Activated CD4-positive, alpha-beta T cell treated with anti-CD3 and anti-CD28 coated beads for 48 hours (primary cell): Measurements from ENCODE around the gene NUAK2.
"Not testable (repeated sequence)": the region's sequence is repeated elsewhere in the genome, so short reads cannot be mapped to it uniquely, and the experiment has no call there.

Source experiments
- DNase-seq: peaks from one replicate; pipeline ENCODE4 v3.0.0-alpha.2; 2020

Gene NUAK2

DNA sequence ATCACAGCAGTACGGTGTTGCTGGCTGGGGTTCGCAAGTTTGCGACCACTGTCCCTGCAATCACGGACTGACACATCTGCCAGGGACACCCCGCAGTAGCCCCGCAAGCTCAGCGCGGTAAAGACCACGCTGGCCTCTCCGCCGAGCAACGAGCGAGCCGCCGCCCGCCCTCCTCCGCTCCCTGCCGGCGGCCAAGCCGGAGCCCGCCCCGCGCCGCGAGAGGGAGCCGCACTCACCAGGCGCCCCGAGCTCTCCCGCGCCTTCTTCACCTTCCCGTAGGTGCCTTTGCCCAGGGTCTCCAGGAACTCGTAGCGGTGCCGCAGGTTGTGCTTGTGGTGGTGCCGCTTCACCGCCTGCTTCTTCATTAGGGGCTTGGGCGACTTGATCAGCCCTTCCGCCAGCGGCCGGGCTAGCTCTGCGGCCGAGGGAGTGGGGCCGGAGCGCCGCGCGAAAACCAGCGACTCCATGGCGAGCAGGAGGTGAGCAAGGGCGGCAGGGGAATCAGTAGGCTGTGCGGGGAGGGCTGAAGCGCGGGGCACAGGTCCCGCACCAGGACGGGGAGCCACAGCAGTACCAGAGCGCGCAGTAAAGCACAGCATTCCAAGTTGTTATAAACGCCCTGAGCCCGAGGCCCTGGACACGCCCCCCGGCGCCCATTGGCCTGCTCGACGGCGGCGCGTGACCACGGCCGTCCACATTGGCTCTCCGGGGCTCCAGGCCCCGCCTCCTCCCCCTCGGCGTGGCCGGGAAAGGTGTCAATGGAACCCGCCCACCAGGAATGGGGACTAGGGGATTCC, at the start of gene NUAK2:
NUAK2 (minus strand) TSS at position 584 of the 797 bp plus-strand sequence; CDS start at position 467, 117 bp downstream.
- DNase-seq: peak; percentile 87

DNA sequence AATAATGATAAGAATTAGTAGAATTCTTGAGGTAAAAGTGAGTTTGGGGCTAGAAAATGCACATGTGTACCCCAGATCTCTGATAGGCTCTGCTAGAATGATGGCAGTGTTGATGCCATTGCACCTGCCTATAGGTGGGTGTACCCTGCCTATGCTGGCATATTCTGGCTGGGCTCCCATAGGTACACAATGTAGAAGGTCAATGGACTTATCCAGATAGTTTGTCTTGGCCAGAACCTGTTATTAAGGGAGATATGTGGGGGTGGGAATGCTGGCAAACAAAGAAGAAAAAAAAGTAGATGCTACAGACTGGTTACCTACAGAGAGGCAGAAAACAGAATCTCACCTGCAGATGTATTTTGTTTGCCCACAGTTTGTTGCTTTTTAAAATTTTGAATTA, 49.2 kb upstream of the NUAK2 start:
- no peak for DNase-seq

DNA sequence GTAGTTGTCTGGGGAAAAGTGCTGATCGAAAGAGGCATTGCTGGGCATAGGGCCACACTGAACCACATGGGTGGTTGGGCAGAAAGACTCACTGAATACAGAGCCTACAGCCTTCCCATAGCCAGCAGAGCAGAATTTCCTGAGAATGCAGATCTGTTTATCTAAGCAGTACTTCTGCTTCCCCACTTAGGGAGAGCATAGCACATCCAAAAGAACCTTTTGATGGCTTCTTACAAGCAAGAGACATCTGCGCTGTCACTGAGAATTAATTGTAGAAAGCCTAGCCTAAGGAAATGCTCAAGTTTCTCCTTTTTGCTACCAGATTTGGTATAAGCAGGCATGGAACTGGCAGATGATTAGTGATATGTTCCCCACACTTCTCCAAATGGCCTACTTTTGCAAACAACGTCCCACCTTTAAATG, 48.2 kb upstream of the NUAK2 start:
- no peak for DNase-seq

DNA sequence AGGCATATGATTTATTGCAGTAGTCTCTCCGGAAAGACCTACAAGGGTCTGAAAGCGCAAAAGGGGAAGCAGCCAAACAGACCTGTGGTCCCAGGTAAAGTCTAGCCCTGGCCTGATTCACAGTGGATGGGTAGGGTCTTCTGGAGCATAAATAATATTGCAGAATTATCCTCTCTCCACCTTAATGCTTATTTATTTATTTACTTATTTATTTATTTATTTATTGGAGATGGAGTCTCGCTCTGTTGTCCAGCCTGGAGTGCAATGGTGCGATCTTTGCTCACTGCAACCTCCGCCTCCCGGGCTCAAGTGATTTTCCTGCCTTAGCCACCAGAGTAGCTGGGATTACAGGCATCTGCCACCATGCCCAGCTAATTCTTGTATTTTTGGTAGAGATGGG, 46.9 kb upstream of the NUAK2 start:
- DNase-seq: no peak

DNA sequence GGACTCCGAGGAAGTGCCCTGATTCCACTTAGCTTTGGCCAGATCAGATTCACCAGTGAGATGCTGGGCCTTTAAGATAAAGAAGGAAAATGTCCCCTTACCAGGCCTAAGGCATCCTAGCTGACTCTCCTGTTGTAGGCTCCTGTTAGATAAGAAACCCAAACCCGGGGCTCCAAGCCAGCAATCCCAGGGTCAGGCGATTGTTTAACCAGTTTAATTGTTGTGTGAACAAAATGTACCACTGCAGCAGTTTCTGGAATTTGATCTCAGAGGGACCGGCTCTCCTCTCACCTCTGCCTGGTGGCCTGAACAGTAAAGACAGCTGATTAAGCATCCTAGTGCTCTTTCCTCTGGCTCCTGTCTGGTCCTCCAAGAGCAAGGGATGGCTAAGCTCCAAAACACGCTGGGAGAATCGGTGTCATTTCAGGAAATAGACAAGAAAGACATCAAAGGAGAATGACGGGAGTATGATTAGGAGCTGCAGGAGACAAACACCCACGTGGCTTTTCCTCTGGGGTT, 44.5 kb upstream of the NUAK2 start:
- DNase-seq: no peak

DNA sequence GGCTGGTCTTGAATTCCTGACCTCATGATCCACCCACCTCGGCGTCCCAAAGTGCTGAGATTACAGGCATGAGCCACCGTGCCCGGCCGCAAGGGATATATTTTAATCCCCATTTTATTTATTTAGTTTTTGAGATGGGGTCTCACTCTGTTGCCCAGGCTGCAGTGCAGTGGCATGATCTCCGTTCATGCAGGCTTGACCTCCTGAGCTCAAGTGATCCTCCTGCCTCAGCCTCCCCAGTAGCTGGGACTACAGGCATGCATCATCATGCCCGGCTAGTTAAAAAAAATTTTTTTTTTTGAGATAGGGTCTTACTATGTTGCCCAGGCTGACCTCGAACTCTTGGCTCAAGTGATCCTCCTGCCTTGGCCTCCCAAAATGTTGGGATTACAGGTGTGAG, 43.5 kb upstream of the NUAK2 start:
- DNase-seq: not testable (repeated sequence)

DNA sequence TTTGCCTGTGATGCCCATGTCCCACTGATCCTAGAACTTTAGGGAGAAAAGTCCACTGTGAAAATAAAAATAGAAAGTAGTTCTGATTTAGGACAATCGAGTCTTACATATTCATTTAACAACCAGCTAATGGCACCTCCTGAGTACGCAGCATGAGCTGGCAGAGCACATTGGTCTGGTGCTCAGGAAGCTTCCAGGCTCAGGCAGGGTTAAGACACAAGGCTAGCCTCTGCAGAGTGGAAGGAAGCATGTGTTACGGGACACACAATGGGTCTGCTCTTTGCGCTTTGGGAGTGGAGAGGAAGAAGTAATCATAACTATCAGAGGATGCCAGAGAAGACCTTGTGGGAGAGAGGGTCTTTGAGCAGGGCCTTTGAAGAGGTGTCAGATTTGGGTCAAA, 39.3 kb upstream of the NUAK2 start:
- no peak for DNase-seq

DNA sequence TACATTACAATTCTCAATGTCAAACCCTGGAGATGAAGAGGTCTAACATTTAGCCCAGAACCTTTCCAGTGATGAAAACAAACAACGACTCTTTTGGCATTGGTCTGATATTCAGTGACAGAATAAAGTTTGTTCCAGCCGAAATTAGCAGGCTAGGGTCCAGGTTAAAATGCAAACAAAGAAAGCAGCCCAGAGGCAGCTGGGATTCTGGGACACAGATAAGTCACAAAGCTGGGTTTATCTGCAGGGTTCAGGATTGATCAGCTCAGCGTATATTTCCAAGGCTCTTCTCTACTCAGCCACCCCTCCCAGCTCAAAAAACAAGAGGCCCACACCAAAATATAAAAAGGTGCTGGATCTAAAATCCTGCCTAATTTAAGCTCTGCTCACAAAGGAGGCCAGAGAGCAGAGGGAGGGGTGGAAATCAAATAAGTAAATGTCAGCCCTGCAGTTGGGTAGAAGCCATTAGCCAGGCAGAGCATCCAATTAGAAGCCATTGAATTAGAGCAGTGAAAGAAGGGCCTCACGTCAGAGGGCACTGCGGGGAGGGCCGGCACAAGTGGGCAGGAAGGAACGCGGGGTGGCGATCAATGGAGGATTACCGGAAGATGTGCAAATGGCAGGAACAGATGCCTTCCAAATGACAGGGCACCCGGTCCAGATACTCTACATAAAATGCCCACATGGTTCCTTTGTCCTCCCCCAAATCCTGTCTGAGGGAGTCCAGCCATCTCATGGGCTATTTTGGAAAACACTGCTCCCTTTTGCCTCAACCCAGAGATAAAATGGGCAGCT, 38.4 kb upstream of the NUAK2 start:
- DNase-seq: no peak

DNA sequence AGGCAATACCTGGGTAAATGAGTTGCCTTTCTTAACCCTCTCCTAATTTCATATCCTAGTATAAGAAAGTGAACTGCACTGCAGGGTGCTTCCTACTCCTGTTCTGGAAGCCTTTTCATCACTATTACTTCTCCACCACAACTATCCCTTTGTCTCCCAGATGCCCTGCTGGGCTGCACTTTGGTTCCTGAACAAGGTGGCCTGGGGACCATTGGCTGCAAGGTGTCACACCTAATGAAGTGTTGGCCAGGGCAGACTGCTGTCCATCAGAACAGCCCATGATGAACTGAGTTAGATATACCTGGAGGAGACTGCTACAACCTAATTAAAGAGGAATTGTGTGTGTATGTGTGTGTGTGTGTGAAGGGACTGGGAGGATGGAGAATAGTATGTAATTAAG, 37.0 kb upstream of the NUAK2 start:
- no peak for DNase-seq

DNA sequence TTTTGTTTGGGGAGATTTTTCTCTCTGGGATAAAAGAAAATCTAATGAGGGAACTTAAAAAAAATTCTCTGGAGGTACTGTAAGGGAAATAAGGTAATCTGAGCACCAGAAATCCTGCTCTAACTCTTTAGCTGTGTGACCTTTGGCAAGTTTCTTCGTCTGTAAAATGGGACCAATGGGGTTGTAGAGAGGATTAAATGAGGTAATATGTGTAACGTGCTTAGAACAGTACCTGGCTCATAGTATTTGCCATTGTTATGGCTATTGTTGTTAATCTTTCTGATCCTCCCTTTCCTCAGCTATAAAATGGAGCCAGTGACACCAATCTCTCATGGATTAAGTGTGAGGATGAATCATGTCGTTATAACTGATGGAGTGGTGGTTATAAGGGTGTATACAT, 36.0 kb upstream of the NUAK2 start:
- no peak for DNase-seq

DNA sequence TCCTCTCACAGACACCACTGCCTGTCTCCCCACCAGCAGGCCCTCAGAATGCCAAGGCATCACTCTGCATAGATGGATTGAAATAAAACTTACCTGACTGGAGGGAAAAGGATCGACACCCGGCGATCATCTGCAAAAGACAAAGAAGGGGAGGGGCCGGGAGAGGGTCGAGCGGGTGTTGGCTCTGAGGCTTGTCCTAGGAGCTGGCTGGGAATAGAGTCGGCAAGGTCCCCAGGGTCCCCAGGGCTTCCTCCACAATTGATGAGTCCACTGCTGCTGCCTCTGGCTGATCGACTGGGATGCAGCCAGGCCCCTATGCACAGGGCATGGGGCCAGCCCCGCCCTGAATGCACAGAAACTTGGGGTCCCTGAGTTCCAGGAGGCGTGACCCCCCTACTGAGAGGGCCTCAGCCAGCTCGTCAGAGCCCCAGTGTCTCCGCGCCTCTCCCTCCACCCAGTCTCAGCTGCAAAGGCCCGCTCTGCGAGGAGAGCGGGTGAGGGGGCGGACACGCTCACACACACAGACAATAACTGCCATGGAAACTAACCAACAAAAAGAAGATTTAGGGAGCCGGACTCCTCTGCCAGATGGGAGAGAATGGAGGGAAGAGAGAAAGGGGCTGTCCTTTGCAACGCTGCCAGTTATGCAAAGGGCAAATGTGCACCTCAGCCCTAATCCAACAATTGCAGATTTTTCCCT, 35.0 kb upstream of the NUAK2 start, which contains the start of gene KLHDC8A:
KLHDC8A (minus strand) TSS at position 483 of the 700 bp plus-strand sequence. CDS start 13,318 bp downstream, outside the sequence.
- no peak for DNase-seq

DNA sequence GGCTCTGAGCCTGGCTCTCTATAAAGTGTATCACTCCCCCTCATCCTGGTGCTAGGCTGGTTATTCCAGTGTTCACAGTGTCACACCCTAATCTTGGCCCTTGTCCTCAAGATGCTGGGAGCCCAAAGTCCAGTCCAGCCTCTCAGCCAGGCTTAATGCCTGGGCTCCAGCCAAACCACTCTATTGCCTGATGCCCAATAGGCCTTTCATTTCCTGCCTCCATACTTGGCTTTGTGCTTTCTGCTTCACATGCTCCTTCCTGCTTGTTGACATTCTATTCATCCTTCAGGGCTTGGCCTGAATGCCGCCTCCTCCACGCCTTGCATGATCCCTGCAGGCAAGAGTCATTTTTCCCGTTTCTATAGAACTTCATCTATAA, 33.5 kb upstream of the NUAK2 start:
- DNase-seq: no peak

DNA sequence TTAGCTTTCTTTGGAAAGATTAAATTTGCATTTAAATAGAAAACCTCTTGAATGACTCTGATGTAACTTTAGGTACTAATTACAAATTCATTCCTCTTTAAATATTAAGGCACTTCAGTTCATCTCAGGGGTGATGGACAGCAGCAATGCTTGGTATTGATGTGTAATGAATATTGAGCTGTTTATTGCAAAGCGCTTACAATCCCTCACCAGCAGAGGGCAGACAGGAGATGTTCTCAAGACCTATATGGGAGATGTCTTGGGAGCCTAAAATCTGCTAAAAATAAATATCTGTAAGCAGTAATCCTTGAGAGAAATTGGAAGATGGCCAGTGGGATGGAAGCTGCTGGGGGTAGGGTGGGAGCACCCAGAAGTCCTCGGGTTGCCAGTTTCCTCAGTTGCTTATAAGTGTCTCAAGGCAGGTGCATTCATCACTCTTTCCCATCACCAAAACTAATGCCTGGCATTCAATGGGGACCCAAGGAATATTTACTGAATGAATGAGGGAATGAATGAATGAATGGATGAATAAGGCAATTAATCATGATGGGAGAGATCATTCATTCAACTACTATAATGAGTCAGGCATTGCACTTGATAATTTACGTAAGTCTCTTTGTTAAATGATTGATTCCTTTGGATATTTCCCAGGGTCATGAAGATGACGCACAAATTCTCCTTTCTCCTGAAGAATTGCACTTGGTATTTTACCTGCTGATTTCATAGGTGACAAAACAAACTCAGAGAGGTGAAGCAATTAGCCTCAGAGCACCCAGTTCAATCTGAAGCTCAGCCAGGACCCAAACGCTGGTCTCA, 32.9 kb upstream of the NUAK2 start:
- peak; percentile 72 for DNase-seq

DNA sequence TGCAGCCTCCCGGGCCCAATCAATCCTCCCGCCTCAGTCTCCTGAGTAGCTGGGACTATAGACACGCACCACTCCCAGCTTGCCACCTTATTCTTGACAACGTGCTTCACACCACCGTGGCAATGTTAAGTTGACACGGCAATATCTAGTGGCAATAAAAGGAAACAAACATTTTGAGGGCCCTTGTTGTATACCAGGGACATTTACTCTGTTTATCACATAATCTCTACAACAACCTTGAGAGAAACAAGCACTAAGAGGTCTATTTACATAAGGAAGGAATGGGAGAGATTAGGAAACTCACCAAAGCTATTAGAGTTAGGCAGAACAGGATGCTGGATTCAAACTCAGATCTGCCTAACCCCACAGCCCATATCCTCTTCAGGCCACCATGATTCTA, 32.1 kb upstream of the NUAK2 start:
- no peak for DNase-seq

DNA sequence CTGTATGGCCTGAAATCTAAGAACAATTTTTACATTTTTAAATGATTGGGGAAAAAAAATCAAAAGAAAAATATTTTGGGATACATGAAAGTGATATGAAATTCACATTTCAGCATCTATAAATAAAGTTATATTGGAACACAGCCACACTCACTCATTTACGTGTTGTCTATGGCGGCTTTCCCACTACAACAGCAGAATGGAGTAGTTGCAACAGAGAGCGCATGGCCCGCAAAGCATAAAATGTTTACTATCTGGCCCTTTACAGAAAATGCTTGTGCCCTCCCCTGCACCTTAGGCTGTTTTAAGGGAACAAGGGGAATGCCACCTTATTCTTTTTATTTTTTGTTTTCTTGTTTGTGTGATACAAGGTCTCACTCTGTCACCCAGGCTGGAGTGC, 31.6 kb upstream of the NUAK2 start:
- no peak for DNase-seq

DNA sequence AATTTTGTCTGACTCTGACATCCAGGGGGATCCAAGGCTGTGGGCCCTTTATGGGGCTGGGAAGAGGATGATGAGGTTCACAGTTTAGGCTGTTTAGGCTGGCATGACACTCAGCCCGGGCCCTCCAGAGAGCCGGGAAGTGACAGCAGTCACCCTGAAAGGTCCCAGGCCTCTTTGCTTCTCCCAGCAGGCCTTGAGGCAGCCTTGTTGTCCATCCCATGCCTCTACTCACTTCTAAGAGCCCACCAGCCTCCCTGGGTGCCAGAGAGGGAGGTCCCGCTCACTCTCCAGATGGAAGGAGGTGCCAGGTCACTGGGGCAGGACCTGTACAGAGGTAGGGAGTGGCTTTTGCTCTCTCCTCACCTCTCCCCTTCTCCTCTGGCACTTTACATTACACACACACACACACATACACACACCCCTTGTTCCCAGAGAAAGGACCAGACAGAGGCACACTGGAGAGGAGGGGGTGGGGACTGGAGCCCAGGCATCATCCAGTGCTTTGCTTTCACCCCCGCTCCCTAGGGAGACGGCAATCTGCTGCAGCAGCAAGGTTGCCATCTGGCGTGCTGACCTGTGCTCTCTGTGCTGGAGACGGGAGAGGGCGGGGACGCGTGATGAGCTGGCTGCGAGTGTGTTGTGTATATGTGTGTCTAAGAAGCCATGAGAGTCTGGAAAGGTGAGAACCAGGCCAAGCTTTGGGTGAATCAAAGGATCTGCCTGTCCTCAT, 30.6 kb upstream of the NUAK2 start:
- DNase-seq: no peak

DNA sequence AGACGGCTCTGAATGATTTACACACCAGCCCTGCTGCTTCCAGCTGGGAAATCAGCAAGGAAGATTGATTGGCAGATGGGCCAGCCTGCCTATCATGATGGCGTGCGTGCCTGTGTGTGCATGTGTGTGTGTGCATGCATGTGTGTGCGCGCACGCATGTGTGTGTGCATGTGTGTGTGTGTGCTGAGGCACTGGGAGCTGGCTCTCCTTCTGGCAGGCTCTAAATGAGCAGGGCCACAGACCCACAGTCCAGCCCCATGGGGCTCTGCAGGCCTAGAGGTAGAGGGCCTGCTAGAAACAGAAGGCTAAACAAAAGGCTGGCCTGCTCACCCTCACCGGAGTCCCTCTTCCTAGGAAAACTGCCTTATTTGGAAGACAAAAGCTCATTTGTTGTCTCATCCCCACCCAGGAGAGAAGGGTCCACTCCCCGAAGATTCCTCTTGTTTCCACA, 29.2 kb upstream of the NUAK2 start:
- DNase-seq: no peak

DNA sequence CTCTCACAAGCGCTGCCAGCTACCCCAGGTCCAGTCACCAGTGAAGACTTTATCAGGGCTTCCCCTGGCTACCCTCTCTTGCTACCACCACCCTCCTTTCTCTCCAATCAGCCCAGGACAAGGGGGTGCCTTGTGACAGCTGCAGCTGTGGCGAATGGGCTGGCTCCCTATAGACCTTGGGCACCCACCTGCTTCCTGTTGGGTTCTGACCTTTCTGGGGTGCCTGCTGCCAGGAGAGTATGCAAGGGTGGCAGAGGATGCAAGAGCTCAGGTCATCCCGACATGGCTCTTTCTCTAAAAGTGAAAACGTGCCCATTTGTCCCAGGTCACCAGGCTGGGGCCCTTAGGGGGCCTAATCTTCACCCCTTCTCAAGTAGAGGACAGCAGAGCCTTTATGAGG, 28.6 kb upstream of the NUAK2 start:
- no peak for DNase-seq

DNA sequence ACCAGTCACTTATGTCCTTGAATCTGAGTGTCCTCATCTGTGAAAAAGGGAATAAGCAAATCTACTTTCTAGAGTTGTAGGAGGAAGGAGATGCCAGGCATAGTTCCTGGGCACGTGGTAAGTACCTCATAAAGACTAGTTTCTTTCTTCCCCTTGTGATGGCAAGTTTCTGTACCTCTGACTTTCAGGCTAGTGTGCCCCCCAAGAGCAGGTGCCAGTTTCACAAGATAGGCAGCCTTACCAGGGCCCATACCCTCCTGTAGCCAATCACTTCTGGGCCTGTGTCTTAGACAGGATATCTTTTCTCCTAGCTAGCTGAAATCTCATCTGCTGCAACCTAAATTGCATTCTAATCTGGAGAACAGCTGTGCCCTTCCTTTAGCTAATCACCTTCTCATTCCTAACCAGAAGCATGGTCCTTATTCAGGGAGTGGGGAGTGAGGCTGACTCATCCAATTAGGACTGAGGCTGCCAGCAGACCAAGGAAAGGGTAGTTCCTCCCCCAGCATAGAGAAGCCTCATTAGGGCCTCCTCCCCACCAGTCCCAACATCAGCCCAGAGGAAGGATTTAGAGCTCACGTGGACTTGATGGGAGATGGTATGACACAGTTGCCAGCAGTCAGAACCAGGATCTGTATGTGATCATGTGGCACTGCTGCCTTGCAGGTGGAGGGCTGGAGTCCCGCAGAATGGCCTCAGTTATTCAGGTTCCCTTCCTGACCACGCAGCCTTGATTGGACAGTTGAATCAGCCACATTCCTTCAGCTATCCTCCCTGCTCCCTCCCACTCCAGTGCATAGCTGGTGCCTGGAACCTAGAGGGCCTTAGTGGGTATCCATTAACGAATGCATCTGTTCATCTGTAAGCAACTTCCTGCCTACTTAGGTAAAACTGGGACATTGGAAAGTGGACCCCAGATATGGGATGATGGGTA, 27.3 kb upstream of the NUAK2 start:
- DNase-seq: no peak

DNA sequence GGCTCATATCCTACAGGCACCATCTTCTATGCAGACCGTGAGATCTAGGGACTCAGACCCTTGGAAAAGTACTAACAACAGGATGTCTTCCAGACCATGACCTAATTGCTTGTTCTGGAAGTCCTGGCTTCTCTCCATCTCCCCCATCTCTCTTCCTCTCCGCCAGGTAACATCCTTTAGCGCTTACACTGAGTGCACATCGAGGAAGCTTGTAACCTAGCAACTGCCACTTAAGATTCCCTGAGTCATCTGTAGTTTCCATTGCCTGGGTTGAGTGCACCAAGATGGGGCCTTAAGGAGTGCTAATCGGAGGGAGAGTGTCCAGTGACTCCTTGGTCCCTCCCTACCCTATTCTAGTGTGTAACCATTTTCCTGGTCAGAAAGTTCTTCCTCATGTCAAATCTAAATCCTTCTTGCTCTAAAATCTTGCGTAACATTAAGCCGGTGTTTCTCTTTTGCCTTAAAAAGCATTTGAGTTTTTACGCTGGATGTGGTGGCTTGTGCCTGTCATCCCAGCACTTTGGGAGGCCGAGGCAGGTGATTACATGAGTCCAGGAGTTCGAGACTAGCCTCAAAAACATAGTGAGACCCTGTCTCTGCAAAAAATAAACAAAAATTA, 25.5 kb upstream of the NUAK2 start:
- DNase-seq: no peak
